DLD1 (cell line): ENCODE data around the gene OR51V1.
"Not testable (repeated sequence)": the region's sequence is repeated elsewhere in the genome, so short reads cannot be mapped to it uniquely, and the experiment has no call there.

Experiments used
- in situ Hi-C: cut with HindIII; loops from 2 replicates; pipeline ENCODE4 v1.10.0; 2017; ENCODE audit warnings: low sequenced_read_pairs

The OR51V1 gene, protein sequence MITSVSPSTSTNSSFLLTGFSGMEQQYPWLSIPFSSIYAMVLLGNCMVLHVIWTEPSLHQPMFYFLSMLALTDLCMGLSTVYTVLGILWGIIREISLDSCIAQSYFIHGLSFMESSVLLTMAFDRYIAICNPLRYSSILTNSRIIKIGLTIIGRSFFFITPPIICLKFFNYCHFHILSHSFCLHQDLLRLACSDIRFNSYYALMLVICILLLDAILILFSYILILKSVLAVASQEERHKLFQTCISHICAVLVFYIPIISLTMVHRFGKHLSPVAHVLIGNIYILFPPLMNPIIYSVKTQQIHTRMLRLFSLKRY

DNA sequence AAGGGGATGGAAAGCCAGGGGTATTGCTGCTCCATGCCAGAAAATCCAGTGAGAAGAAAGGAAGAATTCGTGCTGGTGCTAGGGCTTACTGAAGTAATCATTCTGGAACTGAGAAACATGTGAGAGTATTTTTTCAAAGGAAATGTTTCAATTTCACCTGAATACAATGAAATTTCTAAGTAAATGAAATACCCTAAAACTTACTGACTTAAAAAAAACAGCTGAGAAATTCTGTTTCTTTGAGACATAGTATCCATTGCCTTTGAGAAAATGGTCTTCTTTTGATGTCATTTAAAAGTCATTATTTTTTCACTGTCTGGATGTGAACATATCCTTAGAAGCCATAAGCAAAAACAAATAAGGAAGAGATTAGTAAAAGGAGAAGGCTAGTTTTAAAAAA, at the start of gene OR51V1:
TSS of gene OR51V1 (minus strand) at position 101 of the 400 bp plus-strand sequence. CDS start at position 101, 0 bp downstream.
- in situ Hi-C loops: no loop called here

DNA sequence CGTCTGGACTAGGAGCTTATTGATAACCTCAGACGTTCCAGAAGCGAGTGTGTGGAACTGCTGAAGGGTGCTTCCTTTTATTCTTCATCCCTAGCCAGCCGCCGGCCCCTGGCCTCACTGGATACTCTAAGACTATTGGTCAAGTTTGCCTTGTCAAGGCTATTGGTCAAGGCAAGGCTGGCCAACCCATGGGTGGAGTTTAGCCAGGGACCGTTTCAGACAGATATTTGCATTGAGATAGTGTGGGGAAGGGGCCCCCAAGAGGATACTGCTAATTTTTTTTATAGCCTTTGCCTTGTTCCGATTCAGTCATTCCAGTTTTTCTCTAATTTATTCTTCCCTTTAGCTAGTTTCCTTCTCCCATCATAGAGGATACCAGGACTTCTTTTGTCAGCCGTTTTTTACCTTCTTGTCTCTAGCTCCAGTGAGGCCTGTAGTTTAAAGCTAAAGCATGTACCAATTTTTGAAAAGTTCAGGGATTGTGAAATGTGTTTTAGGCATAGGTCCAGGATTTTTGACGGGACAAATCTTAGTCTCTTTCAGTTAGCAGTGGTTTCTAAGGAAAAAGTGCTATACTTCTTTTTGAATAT, 49.4 kb upstream of the OR51V1 start, which contains the start of gene HBG1:
TSS of gene HBG1 (minus strand) at position 51 of the 590 bp plus-strand sequence. CDS start 53 bp downstream, outside the sequence.
- in situ Hi-C loops: not testable (repeated sequence)

DNA sequence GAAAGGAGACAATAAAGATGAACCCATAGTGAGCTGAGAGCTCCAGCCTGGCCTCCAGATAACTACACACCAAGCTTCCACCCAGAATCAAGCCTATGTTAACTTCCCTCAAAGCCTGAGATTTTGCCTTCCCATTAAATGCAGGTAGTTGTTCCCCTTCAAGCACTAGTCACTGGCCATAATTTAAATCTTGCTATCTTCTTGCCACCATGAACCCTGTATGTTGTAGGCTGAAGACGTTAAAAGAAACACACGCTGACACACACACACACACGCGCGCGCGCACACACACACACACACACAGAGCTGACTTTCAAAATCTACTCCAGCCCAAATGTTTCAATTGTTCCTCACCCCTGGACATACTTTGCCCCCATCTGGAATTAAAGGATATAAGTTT, 48.0 kb upstream of the OR51V1 start:
- in situ Hi-C loops: not testable (repeated sequence)

DNA sequence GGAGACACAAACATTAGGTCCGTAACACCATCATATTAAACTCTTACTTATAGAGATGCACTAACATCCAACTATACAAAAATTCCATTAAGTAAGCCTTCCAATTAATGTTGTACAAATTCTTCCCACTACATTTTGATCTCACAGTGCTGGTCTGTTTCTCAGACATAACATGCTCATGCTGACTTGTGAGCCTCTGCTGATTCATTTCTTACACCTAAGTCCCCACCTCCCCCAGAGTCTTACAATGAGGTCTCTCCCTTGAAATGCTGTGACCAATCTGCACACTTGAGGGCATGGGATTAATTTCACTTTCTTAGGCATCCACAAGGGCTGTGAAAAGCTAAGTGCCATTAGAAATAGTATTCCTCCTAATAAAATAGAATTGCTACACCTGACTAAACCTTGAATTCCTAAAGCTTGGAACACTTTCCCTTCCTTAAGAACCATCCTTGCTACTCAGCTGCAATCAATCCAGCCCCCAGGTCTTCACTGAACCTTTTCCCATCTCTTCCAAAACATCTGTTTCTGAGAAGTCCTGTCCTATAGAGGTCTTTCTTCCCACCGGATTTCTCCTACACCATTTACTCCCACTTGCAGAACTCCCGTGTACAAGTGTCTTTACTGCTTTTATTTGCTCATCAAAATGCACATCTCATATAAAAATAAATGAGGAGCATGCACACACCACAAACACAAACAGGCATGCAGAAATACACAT, 47.1 kb upstream of the OR51V1 start:
- in situ Hi-C loops: no loop called here

DNA sequence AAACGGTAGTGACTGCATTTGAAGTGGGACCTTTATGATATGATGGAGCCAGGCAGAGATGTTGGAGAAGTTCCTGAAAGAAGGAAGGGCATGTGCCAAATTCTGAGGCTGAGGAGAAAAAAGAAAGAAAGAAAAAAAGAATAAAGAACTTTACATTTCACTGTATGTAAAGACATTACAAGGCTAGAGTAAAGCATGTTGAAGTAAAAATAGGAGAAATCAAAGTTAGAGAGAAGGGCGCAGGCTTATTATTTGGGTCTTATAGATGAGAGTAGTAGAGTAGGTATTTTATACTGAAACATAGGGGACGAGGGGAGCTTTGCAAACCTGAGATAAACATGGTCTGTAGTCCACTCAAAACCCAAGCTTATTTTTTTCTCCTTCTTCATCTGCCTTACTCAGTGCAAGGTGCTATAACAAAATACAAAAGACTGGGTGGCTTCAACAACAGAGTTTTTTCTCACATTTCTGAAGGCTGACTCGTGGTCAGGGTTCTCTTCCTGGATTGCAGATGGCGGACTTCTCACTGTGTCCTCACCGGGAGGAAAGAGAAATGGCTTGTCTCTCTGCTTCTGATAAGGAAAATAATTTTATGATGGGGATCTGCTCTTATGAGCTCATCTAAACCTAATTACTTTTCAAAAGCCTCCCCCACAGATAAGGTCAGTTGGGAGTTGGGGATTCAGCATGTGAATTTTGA, 46.4 kb upstream of the OR51V1 start:
- in situ Hi-C loops: no loop called here

DNA sequence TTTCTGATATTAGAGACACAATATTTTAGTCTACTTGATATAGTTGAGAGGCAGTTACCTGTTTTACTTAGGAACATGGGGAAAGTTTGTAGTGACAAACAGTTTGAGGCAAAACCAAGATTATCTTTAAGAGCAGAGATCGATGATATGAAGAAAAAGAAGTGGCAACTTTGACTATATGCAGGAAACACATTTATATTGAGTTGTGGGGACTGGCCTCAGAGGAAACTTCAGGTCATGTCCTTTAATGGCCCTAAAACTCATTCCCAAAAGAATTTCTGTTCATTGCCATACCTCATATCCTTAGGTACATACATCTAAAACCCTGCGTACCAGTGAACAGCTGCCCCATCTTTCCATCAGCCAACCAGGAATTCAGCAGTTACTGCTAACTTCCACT, 44.7 kb upstream of the OR51V1 start:
- in situ Hi-C loops: no loop called here

DNA sequence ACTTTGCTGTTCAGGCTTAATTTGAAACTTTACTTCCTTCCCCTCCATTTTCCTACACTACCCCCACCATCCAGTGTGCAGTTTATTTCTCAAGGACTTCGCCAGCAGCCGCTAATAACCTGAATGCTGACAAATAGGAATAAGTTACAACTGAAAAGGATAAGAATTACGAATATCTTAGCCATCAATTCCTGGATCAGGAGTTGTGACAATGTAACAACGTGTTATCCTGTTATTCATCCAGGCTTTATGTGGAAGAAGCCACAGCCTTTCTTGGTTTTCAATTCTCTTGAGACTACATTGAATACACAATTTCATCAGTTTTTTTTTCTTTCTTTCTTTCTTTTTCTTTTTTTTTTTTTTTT, 43.3 kb upstream of the OR51V1 start:
- in situ Hi-C loops: no loop called here

DNA sequence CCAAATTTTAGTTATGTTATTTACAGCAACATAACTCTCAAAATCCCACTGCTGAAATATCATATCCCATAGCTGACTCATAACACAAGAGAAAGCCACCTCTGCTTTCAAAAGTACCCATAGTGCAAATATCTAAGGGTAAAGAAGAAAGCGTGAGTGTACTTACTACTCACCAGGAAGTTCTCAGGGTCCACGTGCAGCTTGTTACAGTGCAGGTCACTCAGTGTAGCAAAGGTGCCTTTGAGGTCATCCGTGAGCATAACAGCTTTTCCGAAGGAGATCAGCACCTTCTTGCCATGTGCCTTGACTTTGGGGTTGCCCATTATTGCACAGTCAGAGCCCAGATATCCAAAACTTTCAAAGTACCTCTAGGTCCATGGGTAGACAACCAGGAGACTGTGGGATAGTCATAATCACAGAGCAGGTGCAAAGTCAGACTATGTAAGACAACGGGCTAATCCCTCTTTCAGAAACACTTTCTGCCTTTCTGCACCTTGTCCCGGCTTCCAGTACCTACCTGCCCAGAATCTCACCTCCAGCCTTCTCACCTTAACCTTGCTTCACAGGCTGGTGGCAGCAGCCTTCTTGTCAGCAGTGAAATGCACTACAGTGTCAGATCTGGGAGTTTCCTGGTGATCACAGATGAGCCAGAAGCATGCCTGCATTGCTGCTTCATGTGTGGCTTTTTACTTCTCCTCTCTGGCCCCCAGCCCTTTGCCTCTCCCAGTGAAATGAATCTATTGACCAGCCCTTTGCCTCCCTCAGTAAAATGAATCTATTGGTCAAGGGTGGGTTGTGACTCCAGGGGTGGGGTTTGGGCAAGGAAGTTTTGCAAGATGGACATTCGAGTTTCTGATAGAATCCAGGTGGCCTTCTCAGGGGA, 42.7 kb upstream of the OR51V1 start:
- in situ Hi-C loops: no loop called here

DNA sequence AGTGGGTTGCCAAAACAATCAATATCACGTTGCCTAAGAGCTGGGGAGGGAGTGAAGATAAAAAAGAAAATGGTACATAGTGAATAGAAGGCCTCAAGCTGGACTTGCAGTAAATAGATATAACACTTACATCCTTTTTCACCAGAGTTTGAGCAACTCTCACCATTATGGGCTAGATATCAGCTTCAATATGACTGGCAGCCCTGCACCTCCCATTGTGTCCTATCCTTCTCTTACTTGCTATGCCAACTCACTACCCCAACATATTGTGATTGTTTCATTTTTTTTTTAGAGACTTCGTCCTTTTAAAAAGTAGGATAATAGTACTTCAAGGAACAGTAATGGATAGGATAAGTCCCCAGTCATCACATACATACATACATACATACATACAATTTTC, 41.7 kb upstream of the OR51V1 start:
- in situ Hi-C loops: no loop called here

DNA sequence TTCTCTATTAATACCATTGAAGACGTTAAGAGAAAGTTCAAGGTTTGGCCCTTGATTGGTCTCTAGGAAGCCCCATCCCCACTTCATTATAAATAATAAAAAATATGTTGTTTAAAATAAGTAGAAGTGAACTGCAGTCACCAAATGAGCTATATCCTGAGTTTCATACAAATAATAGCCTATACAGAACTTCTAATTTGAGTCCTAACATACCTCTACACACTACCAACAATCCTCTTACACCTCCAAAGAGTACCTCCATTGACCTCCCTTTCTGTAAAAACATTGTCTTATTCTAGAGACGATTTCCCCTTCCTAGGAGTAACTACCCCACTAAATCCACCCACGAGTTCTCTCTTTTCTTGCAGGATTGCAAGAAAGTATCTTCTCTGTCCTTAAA, 41.0 kb upstream of the OR51V1 start:
- in situ Hi-C loops: no loop called here

DNA sequence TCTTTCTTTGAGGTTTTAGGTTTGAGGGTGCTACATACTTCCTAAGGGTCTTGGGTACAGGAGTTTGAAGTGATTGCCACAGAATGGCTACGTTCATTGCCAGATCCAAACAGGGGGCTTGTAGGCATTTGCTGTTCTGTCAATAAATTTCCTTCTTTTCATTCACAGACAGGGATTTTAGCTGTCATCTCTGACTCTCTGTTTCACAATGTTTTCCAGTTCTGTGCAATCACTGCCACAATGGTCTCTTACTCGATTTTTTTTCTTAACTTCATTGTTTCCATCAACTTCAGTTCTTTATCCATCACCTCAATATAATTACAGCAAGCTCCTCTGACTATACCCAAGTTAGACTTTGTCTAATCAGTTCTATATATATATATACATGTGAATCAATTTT, 40.0 kb upstream of the OR51V1 start:
- in situ Hi-C loops: no loop called here

DNA sequence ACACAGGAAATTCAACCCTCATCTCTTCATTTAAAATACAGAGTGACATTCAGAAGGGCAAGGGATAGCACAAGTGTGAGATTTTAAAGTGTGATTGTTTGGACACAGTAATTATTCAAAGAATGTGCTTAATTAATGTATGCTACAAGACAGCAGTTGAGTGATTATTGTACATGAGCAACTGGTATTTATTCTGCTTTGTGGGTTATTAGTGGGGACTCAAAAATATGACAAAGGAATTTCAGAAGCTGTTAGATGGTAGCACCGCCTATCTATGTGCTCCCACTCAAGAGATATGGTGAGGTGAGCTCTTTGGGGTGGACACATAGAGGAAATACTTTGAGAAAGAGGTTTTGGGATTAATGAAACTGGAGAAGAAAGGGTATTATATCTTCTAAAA, 39.6 kb upstream of the OR51V1 start:
- in situ Hi-C loops: no loop called here

DNA sequence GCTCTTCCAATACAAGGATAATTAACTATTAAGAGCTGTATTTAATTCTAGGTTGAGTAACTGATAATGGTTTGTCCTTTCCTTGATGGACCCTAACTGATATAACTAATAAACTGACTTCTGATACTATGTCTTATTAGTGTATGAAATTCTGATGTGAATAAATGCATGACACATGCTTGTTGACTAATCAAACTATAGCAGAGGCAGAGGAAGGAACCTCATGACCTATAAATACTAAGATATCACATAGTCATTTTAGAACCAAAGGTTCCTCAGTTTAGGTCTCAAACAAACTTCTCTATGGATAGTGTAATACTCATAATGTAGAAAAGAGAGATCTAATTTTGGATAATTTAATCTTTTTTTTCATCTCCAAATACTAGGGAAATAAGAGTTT, 38.6 kb upstream of the OR51V1 start:
- in situ Hi-C loops: no loop called here

DNA sequence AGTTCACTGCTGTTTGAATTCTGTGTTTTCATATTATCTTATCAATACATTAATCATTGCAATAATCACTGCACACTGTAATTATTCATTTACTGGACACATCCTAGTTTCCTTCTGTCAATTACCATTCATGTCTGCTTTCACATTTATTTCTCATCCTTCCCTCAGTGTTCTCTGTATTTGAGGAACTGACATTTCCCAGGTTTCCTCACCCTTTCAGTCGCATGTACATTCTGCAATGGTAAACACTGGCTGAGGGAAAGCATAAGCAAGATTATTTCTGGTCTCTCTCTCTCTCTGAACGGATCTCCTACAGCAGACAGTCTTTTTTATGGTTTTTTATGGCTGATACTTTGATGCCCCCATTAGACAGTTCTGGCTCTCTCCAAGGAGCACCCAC, 38.0 kb upstream of the OR51V1 start:
- in situ Hi-C loops: no loop called here

DNA sequence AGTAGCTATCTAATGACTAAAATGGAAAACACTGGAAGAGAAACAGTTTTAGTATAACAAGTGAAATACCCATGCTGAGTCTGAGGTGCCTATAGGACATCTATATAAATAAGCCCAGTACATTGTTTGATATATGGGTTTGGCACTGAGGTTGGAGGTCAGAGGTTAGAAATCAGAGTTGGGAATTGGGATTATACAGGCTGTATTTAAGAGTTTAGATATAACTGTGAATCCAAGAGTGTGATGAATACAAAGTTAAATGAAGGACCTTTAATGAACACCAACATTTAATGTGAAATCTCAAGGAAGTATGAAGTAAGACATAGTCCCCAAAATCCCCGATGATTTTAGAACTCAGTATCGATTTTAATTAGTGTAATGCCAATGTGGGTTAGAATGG, 36.9 kb upstream of the OR51V1 start:
- in situ Hi-C loops: no loop called here

DNA sequence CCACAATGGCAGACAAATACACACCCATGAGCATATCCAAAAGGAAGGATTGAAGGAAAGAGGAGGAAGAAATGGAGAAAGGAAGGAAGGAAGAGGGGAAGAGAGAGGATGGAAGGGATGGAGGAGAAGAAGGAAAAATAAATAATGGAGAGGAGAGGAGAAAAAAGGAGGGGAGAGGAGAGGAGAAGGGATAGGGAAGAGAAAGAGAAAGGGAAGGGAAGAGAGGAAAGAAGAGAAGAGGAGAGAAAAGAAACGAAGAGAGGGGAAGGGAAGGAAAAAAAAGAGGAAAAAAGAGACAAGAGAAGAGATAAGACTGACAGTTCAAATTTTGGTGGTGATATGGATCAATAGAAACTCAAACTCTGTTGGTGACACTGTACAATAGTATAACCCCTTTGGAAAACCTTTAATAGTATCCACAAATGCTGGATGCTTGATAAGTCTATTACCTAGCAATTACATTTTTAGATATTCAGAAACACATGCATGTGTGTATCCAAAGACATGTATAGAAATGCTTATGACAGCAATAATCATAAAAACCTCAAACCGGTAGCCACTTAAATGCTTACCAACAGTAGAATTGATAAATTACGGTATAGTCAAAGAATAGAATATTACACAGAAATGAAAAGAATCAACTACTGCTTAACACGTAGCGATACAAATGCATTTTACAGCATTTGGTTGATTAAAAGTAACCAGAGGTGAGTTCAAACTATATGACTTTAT, 35.0 kb upstream of the OR51V1 start:
- in situ Hi-C loops: no loop called here

DNA sequence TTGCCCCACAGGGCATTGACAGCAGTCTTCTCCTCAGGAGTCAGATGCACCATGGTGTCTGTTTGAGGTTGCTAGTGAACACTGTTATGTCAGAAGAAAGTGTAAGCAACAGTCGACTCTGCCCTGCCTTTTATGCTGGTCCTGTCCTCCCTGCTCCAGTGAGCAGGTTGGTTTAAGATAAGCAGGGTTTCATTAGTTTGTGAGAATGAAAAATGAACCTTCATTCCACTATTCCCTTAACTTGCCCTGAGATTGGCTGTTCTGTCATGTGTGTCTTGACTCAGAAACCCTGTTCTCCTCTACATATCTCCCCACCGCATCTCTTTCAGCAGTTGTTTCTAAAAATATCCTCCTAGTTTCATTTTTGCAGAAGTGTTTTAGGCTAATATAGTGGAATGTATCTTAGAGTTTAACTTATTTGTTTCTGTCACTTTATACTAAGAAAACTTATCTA, 33.9 kb upstream of the OR51V1 start, which contains the start of gene HBD:
TSS of gene HBD (minus strand) at position 103 of the 454 bp plus-strand sequence. CDS start at position 53, 50 bp downstream.
- in situ Hi-C loops: no loop called here

DNA sequence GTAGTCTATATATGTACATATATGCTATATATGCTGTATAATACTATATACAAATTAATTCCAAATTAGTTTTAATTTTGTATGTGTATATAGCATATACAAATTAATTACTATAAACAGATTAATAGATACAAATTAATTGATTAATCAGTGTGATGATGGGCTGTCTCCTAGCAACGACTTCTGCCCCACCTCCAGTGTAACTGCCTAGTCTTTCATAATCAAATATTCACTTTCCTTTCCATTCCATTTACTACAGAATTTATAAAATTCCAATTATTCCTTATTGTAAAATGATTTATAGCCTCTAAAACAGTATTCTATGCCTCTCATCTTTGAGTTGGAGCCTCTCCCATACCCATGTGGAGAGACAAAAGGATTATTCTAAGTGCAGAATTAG, 32.8 kb upstream of the OR51V1 start:
- in situ Hi-C loops: no loop called here

DNA sequence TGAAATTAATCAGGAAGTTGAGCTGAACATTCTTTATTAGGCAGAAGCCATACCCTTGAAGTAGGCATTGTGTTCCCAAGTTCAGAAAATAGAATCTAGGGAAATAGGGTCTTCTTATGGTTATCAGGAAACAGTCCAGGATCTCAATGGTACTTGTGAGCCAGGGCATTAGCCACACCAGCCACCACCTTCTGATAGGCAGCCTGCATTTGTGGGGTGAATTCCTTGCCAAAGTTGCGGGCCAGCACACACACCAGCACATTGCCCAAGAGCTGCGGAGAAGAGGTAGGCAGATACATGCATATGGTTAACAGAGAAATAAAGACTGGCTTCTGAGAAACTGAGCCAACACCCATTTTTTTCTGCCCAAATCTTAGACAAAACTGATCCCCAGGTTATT, 32.3 kb upstream of the OR51V1 start:
- in situ Hi-C loops: no loop called here

DNA sequence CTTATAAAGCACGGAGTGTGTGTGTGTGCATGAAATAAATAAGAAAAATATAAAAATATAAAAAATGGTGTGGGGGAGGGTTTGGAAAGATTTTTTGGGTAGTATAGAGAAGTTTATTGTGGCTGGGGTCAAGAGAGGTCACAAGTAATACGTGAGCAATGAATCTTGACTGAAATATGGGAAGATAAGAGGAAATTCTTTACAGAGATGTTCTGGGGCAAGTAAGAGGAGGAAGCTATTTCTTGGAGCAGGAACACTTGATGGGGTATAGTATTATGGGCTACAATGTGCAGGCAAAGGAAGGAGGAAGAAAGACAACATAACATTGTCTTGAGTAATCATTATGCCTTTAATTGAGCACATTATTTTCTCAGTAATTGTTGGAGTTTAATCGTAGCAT, 31.7 kb upstream of the OR51V1 start:
- in situ Hi-C loops: no loop called here
